ENCODE results near the gene HS3ST4.

- no peak for TF ChIP-seq SP1 (IDR thresholded peaks at IDR 0.05; ENCODE audit: low read depth, low read length)
- TF ChIP-seq RBBP5 (conservative IDR thresholded peaks at IDR 0.05) = no peak
- no peak for TF ChIP-seq CEBPB (IDR thresholded peaks at IDR 0.05; ENCODE audit: borderline replicate concordance in 1 of 2, low read depth in 2 of 2, low read length in 2 of 2)
- TF ChIP-seq, protein P1, sequence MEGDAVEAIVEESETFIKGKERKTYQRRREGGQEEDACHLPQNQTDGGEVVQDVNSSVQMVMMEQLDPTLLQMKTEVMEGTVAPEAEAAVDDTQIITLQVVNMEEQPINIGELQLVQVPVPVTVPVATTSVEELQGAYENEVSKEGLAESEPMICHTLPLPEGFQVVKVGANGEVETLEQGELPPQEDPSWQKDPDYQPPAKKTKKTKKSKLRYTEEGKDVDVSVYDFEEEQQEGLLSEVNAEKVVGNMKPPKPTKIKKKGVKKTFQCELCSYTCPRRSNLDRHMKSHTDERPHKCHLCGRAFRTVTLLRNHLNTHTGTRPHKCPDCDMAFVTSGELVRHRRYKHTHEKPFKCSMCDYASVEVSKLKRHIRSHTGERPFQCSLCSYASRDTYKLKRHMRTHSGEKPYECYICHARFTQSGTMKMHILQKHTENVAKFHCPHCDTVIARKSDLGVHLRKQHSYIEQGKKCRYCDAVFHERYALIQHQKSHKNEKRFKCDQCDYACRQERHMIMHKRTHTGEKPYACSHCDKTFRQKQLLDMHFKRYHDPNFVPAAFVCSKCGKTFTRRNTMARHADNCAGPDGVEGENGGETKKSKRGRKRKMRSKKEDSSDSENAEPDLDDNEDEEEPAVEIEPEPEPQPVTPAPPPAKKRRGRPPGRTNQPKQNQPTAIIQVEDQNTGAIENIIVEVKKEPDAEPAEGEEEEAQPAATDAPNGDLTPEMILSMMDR (IDR thresholded peaks at IDR 0.05 in 2 of 3, conservative IDR thresholded peaks at IDR 0.05 in 1 of 3; ENCODE audit: control insufficient read depth in 2 of 3, extremely low read depth in 1 of 3, insufficient read depth in 1 of 3, low read depth in 3 of 3, low read length in 3 of 3) = no peak
- no peak for TF ChIP-seq EZH2 (IDR thresholded peaks at IDR 0.05; ENCODE audit: borderline replicate concordance, control insufficient read depth, low read depth, low read length)
- TF ChIP-seq POLR2A (IDR thresholded peaks at IDR 0.05; ENCODE audit: low read depth, low read length) = no peak
- no peak for TF ChIP-seq ZNF687 (IDR thresholded peaks at IDR 0.05)
- TF ChIP-seq CREB1 (IDR thresholded peaks at IDR 0.05; ENCODE audit: low read depth) = no peak
- TF ChIP-seq FOXM1 (IDR thresholded peaks at IDR 0.05; ENCODE audit: low read depth, low read length) = no peak
- TF ChIP-seq HDAC6 (IDR thresholded peaks at IDR 0.05; ENCODE audit: unreplicated experiment) = no peak
- no peak for TF ChIP-seq GABPA (IDR thresholded peaks at IDR 0.05; ENCODE audit: low read depth)
- TF ChIP-seq ATF2 (IDR thresholded peaks at IDR 0.05; ENCODE audit: low read length) = no peak
- TF ChIP-seq RAD21 (IDR thresholded peaks at IDR 0.05; ENCODE audit: insufficient read depth, low read depth, low read length) = no peak
These were observed at the start of gene HS3ST4 for GRCh38 chr16:25691519-25692091.

Data from GM12878 (cell line).